OCI-LY7 (cell line): ENCODE data around the gene HOXB3. TPM values are rescaled to one million over a fixed set of nuclear protein-coding genes. Genes with fewer than 3 reads are reported as not detected.

Source experiments
- BruUV-seq: library from RNA; stranded (reverse); fragments of 400-500 nt; replicated peaks from 2 replicates; lab custom pipeline; 2021; lab: Mats Ljungman, UMichigan
- CTCF ChIA-PET: fragments of 300-600 bp; sonication (Branson Sonifier 250); formaldehyde crosslinking; loops from one replicate; lab custom pipeline; 2022; ENCODE audit warnings: antibody characterized with exemption; ENCODE audit not compliant: unreplicated experiment; lab: Charles Lee
- POLR2A ChIA-PET: fragments of 300-600 bp; sonication (Branson Sonifier 250); formaldehyde crosslinking; loops from one replicate; lab custom pipeline; 2022; ENCODE audit warnings: antibody characterized with exemption; lab: Charles Lee
- DNase-seq: peaks from one replicate; pipeline ENCODE4 v3.0.0-alpha.2; 2015; ENCODE audit warnings: low spot score
- H2AFZ ChIP-seq: fragments of 200-600 bp; sonication (generic), shearing (Covaris generic); 2 replicates; pipeline ENCODE4 v1.6.1; 2014; ENCODE audit warnings: mild to moderate bottlenecking, antibody characterized with exemption, low read length, moderate library complexity
- H3K27ac ChIP-seq: fragments of 200-600 bp; sonication (generic); 2 replicates; pipeline ENCODE4 v1.5.1; 2014; ENCODE audit warnings: mixed run types, low read depth, mild to moderate bottlenecking, moderate library complexity, low read length, inconsistent platforms; ENCODE audit not compliant: poor library complexity, severe bottlenecking
- H3K36me3 ChIP-seq: fragments of 200-600 bp; sonication (generic); 2 replicates; pipeline ENCODE4 v1.6.1; 2014; ENCODE audit warnings: mild to moderate bottlenecking, antibody characterized with exemption, low read length, moderate library complexity, mixed read lengths; ENCODE audit not compliant: insufficient read depth
- H3K4me1 ChIP-seq: fragments of 200-600 bp; sonication (generic); 2 replicates; pipeline ENCODE4 v1.5.1; 2014; ENCODE audit warnings: mild to moderate bottlenecking, low read length; ENCODE audit not compliant: insufficient read depth, poor library complexity, severe bottlenecking
- H3K4me2 ChIP-seq: fragments of 200-600 bp; sonication (generic); 2 replicates; pipeline ENCODE4 v1.6.1; 2014; ENCODE audit warnings: mild to moderate bottlenecking, low read length
- H3K4me3 ChIP-seq: fragments of 200-600 bp; sonication (generic); 2 replicates; pipeline ENCODE4 v1.5.1; 2014; ENCODE audit warnings: mild to moderate bottlenecking, low read depth, low read length; ENCODE audit not compliant: poor library complexity, severe bottlenecking
- H3K79me2 ChIP-seq: fragments of 200-600 bp; sonication (generic); 2 replicates; pipeline ENCODE4 v1.6.1; 2016; ENCODE audit warnings: low read depth, mild to moderate bottlenecking, low read length, moderate library complexity, mixed read lengths; ENCODE audit not compliant: insufficient read depth
- H3K9me2 ChIP-seq: fragments of 200-600 bp; sonication (generic); 2 replicates; pipeline ENCODE4 v1.6.1; 2016; ENCODE audit warnings: mild to moderate bottlenecking, low read length, mixed read lengths; ENCODE audit not compliant: insufficient read depth
- H3K9me3 ChIP-seq: fragments of 200-600 bp; sonication (generic); 2 replicates; pipeline ENCODE4 v1.6.1; 2014; ENCODE audit warnings: mild to moderate bottlenecking, mixed run types, low read length, mixed read lengths
- H4K20me1 ChIP-seq: fragments of 200-600 bp; sonication (generic); 2 replicates; pipeline ENCODE4 v1.6.1; 2014; ENCODE audit warnings: mild to moderate bottlenecking, antibody characterized with exemption, low read length, moderate library complexity, mixed read lengths; ENCODE audit not compliant: insufficient read depth
- CTCF ChIP-seq: fragments of 200-600 bp; sonication (generic); conservative IDR thresholded peaks from 2 replicates; pipeline ENCODE4 v1.5.1; 2014; ENCODE audit warnings: mild to moderate bottlenecking, antibody characterized with exemption, low read length, moderate library complexity, mixed read lengths
- EZH2phosphoT487 ChIP-seq: fragments of 200-600 bp; sonication (generic); IDR thresholded peaks from 2 replicates; pipeline ENCODE4 v1.6.1; 2018; ENCODE audit warnings: low read depth, borderline replicate concordance, mild to moderate bottlenecking, mixed run types, antibody characterized with exemption, low read length, moderate library complexity, mixed read lengths
- intact Hi-C: fragments of 100-400 bp; cut with micrococcal nuclease; formaldehyde crosslinking; loops from one replicate; pipeline ENCODE4 v1.10.0; 2022; ENCODE audit not compliant: unreplicated experiment
- total RNA-seq, 2 experiments: library from RNA; depleted of rRNA in 1 of 2; stranded (reverse); fragments of >200 nt in 1 of 2; shearing (Covaris generic) in 1 of 2; gene quantifications; 2 replicates each; pipeline ENCODE4 v1.2.3, GENCODE V29; 2014 to 2022

The HOXB3 gene
- total RNA-seq, 2 experiments from 2014 or later: 7.7 to 13.0 TPM

GRCh38 chr17:48584223-48584741, 5.8 kb downstream of the HOXB3 start:
- Histone ChIP-seq H3K4me3 (no peak overlapping the region), H3K27ac (no peak overlapping the region), H3K4me2 (no peak overlapping the region), H3K79me2 (no peaks in the 10 kb centered on the region), H3K36me3 (no peaks in the 10 kb centered on the region), H4K20me1 (no peaks in the 10 kb centered on the region), H3K9me3 (no peaks in the 10 kb centered on the region), H3K9me2 (no peaks in the 10 kb centered on the region), H2AFZ (no peak overlapping the region), H3K4me1 (peaks cover 34% of the 10 kb centered on the region)
- no TSS peak for BruUV-seq
- CTCF ChIA-PET: no interaction called here
- DNase-seq: no peak
- POLR2A ChIA-PET: no interaction called here
- no peak for TF ChIP-seq CTCF
- intact Hi-C loops: no loop called here

GRCh38 chr17:48583708-48584222, 6.3 kb downstream of the HOXB3 start:
- POLR2A ChIA-PET: no interaction called here
- Histone ChIP-seq H3K4me1 (peaks cover 40% of the 10 kb centered on the region), H3K79me2 (no peaks in the 10 kb centered on the region), H3K4me2 (no peak overlapping the region), H3K27ac (no peak overlapping the region), H2AFZ (no peak overlapping the region), H3K9me3 (no peaks in the 10 kb centered on the region), H3K9me2 (no peaks in the 10 kb centered on the region), H3K4me3 (no peak overlapping the region), H4K20me1 (no peaks in the 10 kb centered on the region), H3K36me3 (no peaks in the 10 kb centered on the region)
- BruUV-seq: no TSS peak
- TF ChIP-seq EZH2phosphoT487 (no peak), CTCF (no peak)
- DNase-seq: no peak
- intact Hi-C loops: no loop called here
- CTCF ChIA-PET: no interaction called here

DNA sequence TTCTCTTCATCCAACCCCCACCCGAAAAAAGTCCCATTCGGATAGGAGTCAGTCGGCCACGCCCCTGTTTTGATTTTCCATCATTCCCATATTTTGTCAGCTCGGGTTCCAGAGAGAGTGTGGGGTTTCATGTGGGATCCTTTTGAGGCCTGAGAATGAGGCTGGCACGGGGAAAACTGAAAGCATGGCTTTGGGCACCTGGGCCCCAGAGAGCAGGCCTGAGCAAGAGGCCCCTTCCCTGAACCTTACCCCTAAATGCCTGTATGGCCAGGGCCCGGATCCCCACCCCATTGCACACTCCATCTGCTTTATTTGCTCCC, 7.3 kb downstream of the HOXB3 start:
- POLR2A ChIA-PET: interaction anchor here (0.6 kb wide), 1 partner anchor 1076 kb away, joined by 3 read pairs; no protein-coding TSS in a partner anchor
- no TSS peak for BruUV-seq

More for the DNA sequence above, 7.3 kb downstream of the HOXB3 start:
- H3K79me2 ChIP-seq: no peaks in the 10 kb centered on the region
- no peaks in the 10 kb centered on the region for H4K20me1 ChIP-seq
- H2AFZ ChIP-seq: no peak overlapping the region
- intact Hi-C loops: no loop called here
- no peak for DNase-seq
- no peak overlapping the region for H3K4me3 ChIP-seq
- H3K9me3 ChIP-seq: no peaks in the 10 kb centered on the region
- H3K4me2 ChIP-seq: no peak overlapping the region
- CTCF ChIA-PET: no interaction called here
- TF ChIP-seq EZH2phosphoT487 (no peak), CTCF (no peak)
- no peak overlapping the region for H3K27ac ChIP-seq
- no peaks in the 10 kb centered on the region for H3K36me3 ChIP-seq
- H3K9me2 ChIP-seq: no peaks in the 10 kb centered on the region
- peaks cover 35% of the 10 kb centered on the region for H3K4me1 ChIP-seq
